ENCODE results near the gene TLCD2.
"Not testable (repeated sequence)": the region's sequence is repeated elsewhere in the genome, so short reads cannot be mapped to it uniquely, and the experiment has no call there.

DNA sequence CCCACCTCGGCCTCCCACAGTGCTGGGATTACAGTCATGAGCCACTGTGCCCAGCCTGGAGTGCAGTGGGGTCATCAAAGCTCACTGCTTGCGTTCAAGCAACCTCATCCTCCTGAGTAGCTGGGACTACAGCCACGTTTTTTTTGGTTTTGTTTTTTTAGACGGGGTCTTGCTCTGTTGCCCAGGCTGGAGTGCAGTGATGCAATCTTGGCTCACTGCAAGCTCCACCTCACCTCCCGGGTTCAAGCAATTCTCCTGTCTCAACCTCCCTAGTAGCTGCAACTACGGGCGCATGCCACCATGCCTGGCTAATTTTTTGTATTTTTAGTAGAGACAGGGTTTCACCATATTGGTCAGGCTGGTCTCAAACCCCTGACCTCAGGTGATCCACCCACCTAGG is 57.4 kb downstream of the TLCD2 start:
- TF ChIP-seq, protein P1, sequence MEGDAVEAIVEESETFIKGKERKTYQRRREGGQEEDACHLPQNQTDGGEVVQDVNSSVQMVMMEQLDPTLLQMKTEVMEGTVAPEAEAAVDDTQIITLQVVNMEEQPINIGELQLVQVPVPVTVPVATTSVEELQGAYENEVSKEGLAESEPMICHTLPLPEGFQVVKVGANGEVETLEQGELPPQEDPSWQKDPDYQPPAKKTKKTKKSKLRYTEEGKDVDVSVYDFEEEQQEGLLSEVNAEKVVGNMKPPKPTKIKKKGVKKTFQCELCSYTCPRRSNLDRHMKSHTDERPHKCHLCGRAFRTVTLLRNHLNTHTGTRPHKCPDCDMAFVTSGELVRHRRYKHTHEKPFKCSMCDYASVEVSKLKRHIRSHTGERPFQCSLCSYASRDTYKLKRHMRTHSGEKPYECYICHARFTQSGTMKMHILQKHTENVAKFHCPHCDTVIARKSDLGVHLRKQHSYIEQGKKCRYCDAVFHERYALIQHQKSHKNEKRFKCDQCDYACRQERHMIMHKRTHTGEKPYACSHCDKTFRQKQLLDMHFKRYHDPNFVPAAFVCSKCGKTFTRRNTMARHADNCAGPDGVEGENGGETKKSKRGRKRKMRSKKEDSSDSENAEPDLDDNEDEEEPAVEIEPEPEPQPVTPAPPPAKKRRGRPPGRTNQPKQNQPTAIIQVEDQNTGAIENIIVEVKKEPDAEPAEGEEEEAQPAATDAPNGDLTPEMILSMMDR (conservative IDR thresholded peaks at IDR 0.05) = not testable (repeated sequence)
- not testable (repeated sequence) for TF ChIP-seq EZH2 (IDR thresholded peaks at IDR 0.05; ENCODE audit: low read depth)

Data from PC-9 (cell line).